Sigmoid colon (tissue), 4 donors: ENCODE measurements around the gene HOXD11.

ENCODE experiments used
- CTCF ChIP-seq, 4 experiments: fragments of 450-650 bp in 3 of 4; fragments of 200-600 bp in 1 of 4; IDR thresholded peaks; one replicate each; pipeline ENCODE4 v1.5.1; 2016 to 2019; ENCODE audit warnings: antibody characterized with exemption in 4 of 4, mild to moderate bottlenecking in 3 of 4, moderate library complexity in 2 of 4
- EP300 ChIP-seq, 4 donors: sonication (generic); formaldehyde crosslinking; IDR thresholded peaks; one replicate each; pipeline ENCODE4 v1.6.1; 2017; ENCODE audit warnings: antibody characterized with exemption in 4 of 4
- POLR2A ChIP-seq, 2 donors: fragments of 450-650 bp; IDR thresholded peaks; one replicate each; pipeline ENCODE4 v1.6.1; 2016; ENCODE audit warnings: antibody characterized with exemption in 2 of 2, mild to moderate bottlenecking in 2 of 2, moderate library complexity in 2 of 2

GRCh38 chr2:176158186-176158591, 51.1 kb downstream of the HOXD11 start:
- TF ChIP-seq CTCF (IDR thresholded peaks at IDR 0.05) (no peak), POLR2A (IDR thresholded peaks at IDR 0.05) (no peak), EP300 (IDR thresholded peaks at IDR 0.05) (no peak)
